NCI-H82 treated with DMSO at 0.1 percent for 48 hours (cell line): ENCODE results near the gene RAPGEF5.

Experiments
- DNase-seq: peaks from one replicate; lab custom pipeline; 2025; ENCODE audit not compliant: unreplicated experiment; lab: John Stamatoyannopoulos, UW

RAPGEF5 gene

GRCh38 chr7:22167482-22167881 lies 189.5 kb downstream of the RAPGEF5 start:
- DNase-seq = no peak

- no peak for DNase-seq
Observed at GRCh38 chr7:22166928-22167327, 190.0 kb downstream of the RAPGEF5 start.

GRCh38 chr7:22159341-22159740 lies 197.6 kb downstream of the RAPGEF5 start:
- no peak for DNase-seq

- DNase-seq = no peak
Observed at GRCh38 chr7:22157552-22157951, 199.4 kb downstream of the RAPGEF5 start.

- no peak for DNase-seq
Observed at GRCh38 chr7:22156205-22156604, 200.7 kb downstream of the RAPGEF5 start.

- DNase-seq = no peak
Observed at GRCh38 chr7:22154143-22154529, 202.8 kb downstream of the RAPGEF5 start.

- DNase-seq = no peak
Observed at GRCh38 chr7:22153432-22154142, 203.4 kb downstream of the RAPGEF5 start.

- DNase-seq = no peak
Observed at GRCh38 chr7:22152690-22153089, 204.3 kb downstream of the RAPGEF5 start.

GRCh38 chr7:22151901-22152300 lies 205.1 kb downstream of the RAPGEF5 start:
- no peak for DNase-seq

GRCh38 chr7:22150221-22150620 lies 206.7 kb downstream of the RAPGEF5 start:
- DNase-seq = no peak

GRCh38 chr7:22147868-22148267 lies 209.1 kb downstream of the RAPGEF5 start:
- DNase-seq = no peak

- DNase-seq = peak; percentile 87
Observed at GRCh38 chr7:22146961-22147512, 209.9 kb downstream of the RAPGEF5 start.

- DNase-seq = no peak
Observed at GRCh38 chr7:22144950-22145349, 212.0 kb downstream of the RAPGEF5 start.

GRCh38 chr7:22143491-22143890 lies 213.5 kb downstream of the RAPGEF5 start:
- no peak for DNase-seq

- no peak for DNase-seq
Observed at GRCh38 chr7:22142572-22142971, 214.4 kb downstream of the RAPGEF5 start.

- no peak for DNase-seq
Observed at GRCh38 chr7:22141355-22141754, 215.6 kb downstream of the RAPGEF5 start.

- no peak for DNase-seq
Observed at GRCh38 chr7:22140578-22140977, 216.4 kb downstream of the RAPGEF5 start.

- no peak for DNase-seq
Observed at GRCh38 chr7:22138886-22139285, 218.1 kb downstream of the RAPGEF5 start.

GRCh38 chr7:22138106-22138505 lies 218.8 kb downstream of the RAPGEF5 start:
- DNase-seq = no peak

- DNase-seq = no peak
Observed at GRCh38 chr7:22137466-22137865, 219.5 kb downstream of the RAPGEF5 start.

GRCh38 chr7:22137026-22137425 lies 219.9 kb downstream of the RAPGEF5 start:
- DNase-seq = no peak

- no peak for DNase-seq
Observed at GRCh38 chr7:22129819-22130580, 227.0 kb downstream of the RAPGEF5 start.
